ENCODE results near the gene METTL23. TPM values are rescaled to one million over a fixed set of nuclear protein-coding genes. Genes with fewer than 3 reads are reported as not detected.
"Not testable (repeated sequence)": the region's sequence is repeated elsewhere in the genome, so short reads cannot be mapped to it uniquely, and the experiment has no call there.

The METTL23 gene
- total RNA-seq, 1 donor, result 43.4 TPM

- DNase-seq (ENCODE audit: low read depth in 2 of 3, low spot score in 2 of 3), result no peak
Observed at GRCh38 chr17:76691379-76692191, 35.1 kb upstream of the METTL23 start.

DNA sequence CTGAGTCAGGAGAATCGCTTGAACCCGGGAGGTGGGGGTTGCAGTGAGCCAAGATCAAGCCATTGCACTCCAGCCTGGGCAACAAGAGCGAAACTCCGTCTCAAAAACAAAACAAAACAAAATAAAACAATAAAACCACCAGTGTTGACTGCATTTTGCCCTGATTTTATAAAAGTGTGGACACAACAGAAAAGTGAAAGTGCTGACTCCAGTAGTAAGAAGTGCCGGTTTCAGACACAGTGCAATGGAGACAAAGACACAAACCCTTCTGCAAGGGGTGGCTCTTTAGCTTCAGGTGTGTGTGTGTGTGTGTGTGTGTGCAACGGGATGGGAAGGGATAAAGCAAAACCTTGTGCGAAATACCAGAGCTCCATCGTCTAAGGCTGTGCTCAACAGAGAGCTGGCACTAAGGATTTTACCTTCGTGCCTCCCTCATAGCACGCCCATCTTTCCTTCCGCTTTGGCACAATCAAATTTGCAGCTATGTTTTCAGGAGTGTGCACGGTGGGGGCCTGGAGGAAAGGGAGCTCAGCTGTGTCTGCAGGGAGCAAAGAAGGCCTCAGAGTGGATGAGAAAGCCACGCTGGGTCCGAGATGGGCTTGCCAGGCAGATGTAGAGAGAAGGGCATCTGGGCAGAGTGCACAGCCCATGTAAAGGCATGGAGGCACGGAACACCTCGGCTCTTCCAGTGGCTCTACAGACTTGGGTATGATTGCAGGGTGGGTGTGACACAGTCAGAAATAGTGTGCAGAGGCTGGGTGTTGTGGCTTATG is 31.4 kb upstream of the METTL23 start:
- DNase-seq (ENCODE audit: low read depth in 2 of 3, low spot score in 2 of 3), result no peak

GRCh38 chr17:76696763-76697701 is 29.6 kb upstream of the METTL23 start:
- no peak for DNase-seq (ENCODE audit: low read depth in 2 of 3, low spot score in 2 of 3)

GRCh38 chr17:76697702-76698465 is 28.8 kb upstream of the METTL23 start:
- DNase-seq (ENCODE audit: low read depth in 2 of 3, low spot score in 2 of 3), result no peak

DNA sequence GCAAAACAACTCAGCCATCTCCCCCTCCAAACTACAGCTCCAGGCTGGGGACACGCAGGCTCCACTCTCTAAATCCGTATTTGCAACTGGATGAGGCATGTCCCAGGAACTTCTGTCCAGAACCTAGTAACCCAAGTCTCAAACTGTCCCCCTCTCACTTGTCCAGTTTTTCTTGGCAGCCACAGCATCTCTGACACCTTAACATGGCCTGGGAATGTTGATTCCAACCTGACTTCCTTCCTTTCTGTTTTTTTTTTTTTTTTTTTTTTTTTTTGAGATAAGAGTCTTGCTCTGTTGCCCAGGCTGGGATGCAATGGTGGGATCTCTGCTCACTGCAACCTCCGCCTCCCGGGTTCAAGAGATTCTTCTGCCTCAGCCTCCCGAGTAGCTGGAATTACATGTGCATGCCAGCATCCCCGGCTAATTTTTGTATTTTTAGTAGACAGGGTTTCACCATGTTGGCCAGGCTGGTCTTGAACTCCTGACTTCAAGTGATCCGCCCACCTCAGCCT is 28.1 kb upstream of the METTL23 start:
- DNase-seq (ENCODE audit: low read depth in 2 of 3, low spot score in 2 of 3), result not testable (repeated sequence)

- no peak for DNase-seq (ENCODE audit: low read depth in 2 of 3, low spot score in 2 of 3)
Observed at GRCh38 chr17:76700270-76700616, 26.4 kb upstream of the METTL23 start.

DNA sequence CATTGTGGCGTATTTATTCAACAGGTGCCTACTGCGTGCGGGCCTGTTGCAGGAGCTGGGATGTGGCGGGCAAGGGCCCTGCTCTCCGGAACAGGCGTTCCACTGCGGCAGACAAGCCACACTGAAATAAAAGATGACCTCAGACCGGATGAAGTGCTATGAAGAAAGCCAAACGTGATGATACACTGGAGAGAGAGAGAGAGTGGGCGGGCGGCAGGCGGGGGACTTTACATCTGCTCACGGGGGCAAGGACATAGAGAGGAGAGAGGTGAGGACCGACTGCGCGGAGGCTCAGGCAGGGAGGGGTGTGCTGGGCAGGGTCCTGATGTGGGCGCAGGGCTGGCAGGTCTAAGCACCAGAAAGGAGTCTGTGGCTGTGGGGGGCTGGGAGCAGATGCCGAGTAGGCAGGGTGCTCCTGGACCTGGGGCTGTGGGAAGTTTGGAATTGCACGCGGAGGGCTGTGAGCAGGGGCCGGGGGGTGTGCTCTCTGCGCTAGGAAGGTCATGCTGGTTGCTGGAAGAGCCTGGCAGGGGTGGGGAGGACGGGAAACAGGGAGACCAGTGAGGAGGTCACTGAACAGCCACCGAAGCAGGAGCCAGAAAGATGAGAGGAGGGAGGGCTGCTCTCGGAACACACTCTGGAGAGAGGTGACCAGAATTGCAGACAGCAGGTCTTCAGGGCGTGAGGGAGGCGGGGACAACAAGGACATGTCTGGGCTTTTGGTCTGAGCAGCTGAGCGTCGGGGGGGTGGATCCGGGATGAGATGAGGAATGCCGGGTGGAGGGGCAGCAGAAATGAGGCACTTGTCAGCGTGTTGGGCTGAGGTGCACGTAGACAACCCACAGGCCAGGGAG is 25.8 kb upstream of the METTL23 start:
- no peak for DNase-seq (ENCODE audit: low read depth in 2 of 3, low spot score in 2 of 3)

GRCh38 chr17:76701471-76701967 is 25.1 kb upstream of the METTL23 start:
- DNase-seq (ENCODE audit: low read depth in 2 of 3, low spot score in 2 of 3), result no peak

- no peak for DNase-seq (ENCODE audit: low read depth in 2 of 3, low spot score in 2 of 3)
Observed at GRCh38 chr17:76702076-76702475, 24.6 kb upstream of the METTL23 start.

DNA sequence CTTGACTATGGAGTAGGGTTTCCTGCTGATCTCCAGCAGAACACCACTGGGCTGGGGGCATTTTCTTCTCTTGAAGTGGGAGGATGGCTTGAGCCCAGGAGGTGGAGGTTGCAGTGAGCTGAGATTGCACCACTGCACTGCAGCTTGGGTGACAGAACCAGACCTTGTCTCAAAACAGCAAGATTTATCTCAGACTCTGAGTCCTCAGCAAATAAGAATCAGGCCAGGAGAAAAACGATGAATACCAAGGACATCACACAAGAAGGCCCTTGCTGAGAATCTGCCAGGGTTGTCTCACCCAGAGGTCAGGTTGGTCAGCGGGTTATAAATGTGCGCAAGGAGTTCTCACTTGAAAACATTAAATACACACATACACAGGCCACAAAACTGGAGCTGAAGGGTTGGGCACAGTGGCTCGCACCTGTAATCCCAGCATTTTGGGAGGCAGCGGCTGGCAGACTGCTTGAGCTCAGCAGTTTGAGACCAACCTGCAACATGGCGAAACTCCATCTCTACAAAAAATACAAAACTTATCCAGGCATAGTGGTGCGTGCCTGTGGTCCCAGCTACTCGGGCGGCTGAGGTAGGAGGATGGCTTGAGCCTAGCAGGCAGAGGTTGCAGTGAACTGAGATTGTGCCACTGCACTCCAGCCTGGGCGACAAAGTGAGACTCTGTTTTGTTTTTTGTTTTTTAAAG is 23.6 kb upstream of the METTL23 start:
- no peak for DNase-seq (ENCODE audit: low read depth in 2 of 3, low spot score in 2 of 3)

GRCh38 chr17:76704805-76705204 is 21.8 kb upstream of the METTL23 start:
- no peak for DNase-seq (ENCODE audit: low read depth in 2 of 3, low spot score in 2 of 3)

DNA sequence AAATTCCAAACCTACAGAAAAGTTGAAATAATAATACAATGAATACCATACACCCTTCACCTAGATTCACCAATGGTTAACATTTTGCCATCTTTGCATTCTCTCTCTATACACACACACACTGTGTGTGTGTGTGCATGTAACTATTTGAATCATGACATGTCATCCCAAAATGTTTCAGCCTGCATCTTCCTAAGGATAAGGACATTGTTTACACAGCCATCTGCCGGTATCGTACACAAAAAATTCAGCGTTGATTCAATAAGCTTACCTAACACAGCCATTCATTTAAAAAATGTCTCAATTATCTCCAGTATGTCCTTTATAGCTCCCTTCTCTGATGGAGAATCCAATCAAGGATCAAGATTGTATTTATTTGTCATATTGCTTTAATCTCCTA is 19.8 kb upstream of the METTL23 start:
- no peak for DNase-seq (ENCODE audit: low read depth in 2 of 3, low spot score in 2 of 3)

- DNase-seq (ENCODE audit: low read depth in 2 of 3, low spot score in 2 of 3), result no peak
Observed at GRCh38 chr17:76707985-76708807, 18.4 kb upstream of the METTL23 start.

DNA sequence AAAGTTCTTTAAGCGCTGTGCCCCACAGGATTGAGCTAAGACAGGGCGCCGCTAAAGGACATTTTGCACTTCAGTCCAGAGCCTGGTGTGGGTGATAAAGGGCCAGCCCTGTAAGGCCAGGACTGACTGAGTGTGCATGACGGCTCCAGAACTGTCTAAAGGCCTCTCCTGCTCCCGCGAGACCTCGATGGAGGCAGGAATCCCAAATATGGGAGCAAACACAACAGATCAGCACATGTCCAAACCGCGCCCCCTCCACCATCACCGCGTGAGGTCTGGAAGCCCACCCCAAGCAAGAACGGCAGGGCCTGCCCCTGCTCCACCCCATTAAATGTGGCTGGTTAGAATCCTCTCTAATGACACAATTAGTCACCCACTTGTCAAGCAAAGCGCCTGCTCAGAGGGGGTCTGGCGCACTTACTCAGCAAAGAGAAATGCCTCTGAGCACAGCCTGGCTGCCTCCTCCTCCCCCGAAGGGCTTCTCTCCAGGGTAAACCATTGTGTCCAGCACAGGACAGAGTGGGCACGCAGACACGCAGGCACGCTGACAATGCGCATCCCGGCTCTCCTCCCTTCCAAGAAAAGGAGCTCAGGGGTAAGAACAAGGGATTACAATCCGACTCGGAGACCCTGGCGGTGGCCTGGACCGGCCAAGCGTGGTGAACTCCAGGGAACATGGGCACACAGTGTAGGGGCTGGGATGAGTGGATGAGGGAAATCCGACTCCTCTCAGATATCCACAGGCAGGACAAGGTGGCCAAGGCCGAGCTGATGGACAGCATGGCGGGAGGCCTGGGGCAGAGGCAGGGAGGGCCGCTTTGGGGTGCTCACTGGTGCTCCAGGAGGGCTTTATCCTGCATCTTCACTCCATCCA is 17.3 kb upstream of the METTL23 start:
- no peak for DNase-seq (ENCODE audit: low read depth in 2 of 3, low spot score in 2 of 3)

DNA sequence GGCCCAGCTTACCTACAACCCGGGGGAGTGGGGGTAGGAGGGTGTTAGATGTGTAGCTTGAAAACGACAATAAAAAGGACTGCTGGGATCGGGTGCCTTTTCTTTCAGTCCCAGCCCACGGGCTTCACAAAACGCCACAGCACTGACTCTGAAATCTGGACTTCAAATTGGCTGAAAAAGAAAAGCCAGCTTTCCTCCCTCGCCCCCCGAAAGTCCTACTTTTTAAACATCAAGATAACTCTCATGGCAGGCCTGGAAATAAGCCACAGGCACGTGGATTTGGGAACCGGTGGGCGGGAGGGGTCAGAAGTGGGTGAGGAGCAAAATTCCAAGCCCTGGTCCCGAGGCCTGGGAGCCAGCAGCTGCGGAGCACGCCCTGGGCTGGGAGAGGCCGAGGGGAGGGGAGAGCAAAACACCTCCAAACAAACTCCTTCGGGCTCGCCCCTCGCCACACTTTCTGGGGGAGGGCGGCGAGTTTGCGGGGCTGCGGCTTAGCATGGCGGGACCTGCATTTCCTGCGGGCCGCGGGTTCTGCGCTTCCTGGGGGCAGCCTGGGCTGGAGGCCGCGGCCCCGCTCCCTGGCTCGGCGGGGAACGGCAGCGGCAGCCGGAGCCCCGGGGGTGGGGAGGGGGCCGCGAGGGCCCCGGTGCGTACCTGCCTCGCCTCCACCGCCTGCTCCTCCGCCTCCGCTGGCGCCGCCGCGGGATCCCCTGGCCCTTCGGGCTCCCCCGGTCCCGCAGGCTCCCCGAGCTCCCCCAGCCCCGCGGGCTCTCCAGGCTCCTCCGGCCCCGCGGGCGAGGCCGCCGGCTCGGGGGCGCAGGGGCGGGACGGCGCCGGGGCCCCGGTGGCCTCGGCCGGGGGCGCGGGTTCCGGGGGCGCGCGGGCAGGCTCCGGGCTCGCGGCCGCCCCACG is 16.4 kb upstream of the METTL23 start:
- DNase-seq (ENCODE audit: low read depth in 2 of 3, low spot score in 2 of 3), result not testable (repeated sequence)

Measured in hematopoietic multipotent progenitor cell (in vitro differentiated cells).